GM23338 (cell line): ENCODE results near the gene PDIK1L. TPM values are rescaled to one million over a fixed set of nuclear protein-coding genes. Genes with fewer than 3 reads are reported as not detected.

Source experiments
- ATAC-seq: fragments of 200-7000 bp; cut with Tn5 transposase; 3 replicates; pipeline ENCODE4 v1.9.1; 2020
- DNase-seq: peaks from one replicate; pipeline ENCODE4 v3.0.0-alpha.2; 2015; ENCODE audit warnings: low spot score
- H2AFZ ChIP-seq: fragments of 200-600 bp; sonication (generic); 2 replicates; pipeline ENCODE4 v1.8.0; 2016; ENCODE audit warnings: antibody characterized with exemption, mild to moderate bottlenecking, moderate library complexity
- H3F3A ChIP-seq: fragments of 200-600 bp; sonication (generic); replicated peaks from 2 replicates; pipeline ENCODE4 v1.8.0; 2017; ENCODE audit warnings: antibody characterized with exemption, mixed run types, low read depth
- H3K27ac ChIP-seq: fragments of 200-600 bp; sonication (generic); 2 replicates; pipeline ENCODE4 v1.6.1; 2016; ENCODE audit warnings: low read depth
- H3K27me3 ChIP-seq: fragments of 200-600 bp; sonication (generic); 2 replicates; pipeline ENCODE4 v1.8.0; 2016; ENCODE audit warnings: mild to moderate bottlenecking, mixed run types, moderate library complexity; ENCODE audit not compliant: insufficient read depth
- H3K36me3 ChIP-seq: fragments of 200-600 bp; sonication (generic); 2 replicates; pipeline ENCODE4 v1.8.0; 2016; ENCODE audit warnings: mild to moderate bottlenecking; ENCODE audit not compliant: insufficient read depth
- H3K4me1 ChIP-seq: fragments of 200-600 bp; sonication (generic); 2 replicates; pipeline ENCODE4 v1.8.0; 2016; ENCODE audit warnings: mild to moderate bottlenecking, moderate library complexity; ENCODE audit not compliant: insufficient read depth
- H3K4me2 ChIP-seq: fragments of 200-600 bp; sonication (generic); 2 replicates; pipeline ENCODE4 v1.7.1; 2017; ENCODE audit warnings: mixed run types
- H3K4me3 ChIP-seq: fragments of 200-600 bp; sonication (generic); 2 replicates; pipeline ENCODE4 v1.6.1; 2016; ENCODE audit warnings: mixed run types
- H3K79me2 ChIP-seq: fragments of 200-600 bp; sonication (generic); replicated peaks from 2 replicates; pipeline ENCODE4 v1.8.0; 2017; ENCODE audit warnings: mild to moderate bottlenecking; ENCODE audit not compliant: insufficient read depth
- H3K9me2 ChIP-seq: fragments of 200-600 bp; sonication (generic); 2 replicates; pipeline ENCODE4 v1.8.0; 2017; ENCODE audit not compliant: insufficient read depth
- H4K20me1 ChIP-seq: fragments of 200-600 bp; sonication (generic); replicated peaks from 2 replicates; pipeline ENCODE4 v1.8.0; 2017; ENCODE audit warnings: mild to moderate bottlenecking; ENCODE audit not compliant: insufficient read depth
- H3K27ac Mint-ChIP-seq: 2 replicates; pipeline ENCODE4 v1.8.0; 2020; ENCODE audit warnings: inconsistent platforms, mild to moderate bottlenecking, moderate library complexity, mixed read lengths
- H3K27me3 Mint-ChIP-seq: 3 replicates; pipeline ENCODE4 v1.8.0; 2022; ENCODE audit warnings: low read depth, mild to moderate bottlenecking, moderate library complexity, mixed read lengths, inconsistent platforms; ENCODE audit not compliant: insufficient read depth, poor library complexity
- H3K36me3 Mint-ChIP-seq: 3 replicates; pipeline ENCODE4 v1.8.0; 2021; ENCODE audit warnings: low read depth, mild to moderate bottlenecking, inconsistent platforms, moderate library complexity, mixed read lengths
- H3K4me1 Mint-ChIP-seq: 3 replicates; pipeline ENCODE4 v1.8.0; 2020; ENCODE audit warnings: mild to moderate bottlenecking, inconsistent platforms, mixed read lengths
- H3K4me3 Mint-ChIP-seq: 3 replicates; pipeline ENCODE4 v1.8.0; 2021; ENCODE audit warnings: moderate library complexity, mild to moderate bottlenecking, inconsistent platforms, mixed read lengths
- H3K9me3 Mint-ChIP-seq: 3 replicates; pipeline ENCODE4 v1.8.0; 2020; ENCODE audit warnings: moderate library complexity, mild to moderate bottlenecking, inconsistent platforms, mixed read lengths
- CREB1 ChIP-seq: fragments of 250-450 bp; sonication (Bioruptor Pico); IDR thresholded peaks from 2 replicates; pipeline ENCODE4 v1.5.0; 2020; ENCODE audit warnings: low read depth, mild to moderate bottlenecking, moderate library complexity
- EZH2 ChIP-seq: fragments of 200-600 bp; sonication (generic); IDR thresholded peaks from one replicate; pipeline ENCODE4 v1.8.0; 2017; ENCODE audit warnings: antibody characterized with exemption, mild to moderate bottlenecking, low read depth; ENCODE audit not compliant: unreplicated experiment
- EZH2phosphoT487 ChIP-seq: fragments of 200-600 bp; sonication (generic); IDR thresholded peaks from one replicate; pipeline ENCODE4 v1.8.1; 2018; ENCODE audit warnings: antibody characterized with exemption; ENCODE audit not compliant: unreplicated experiment
- JUNB ChIP-seq: IDR thresholded peaks from one replicate; pipeline ENCODE4 v1.6.1; 2016; ENCODE audit warnings: antibody characterized with exemption; ENCODE audit not compliant: unreplicated experiment
- NANOG ChIP-seq: IDR thresholded peaks from 2 replicates; pipeline ENCODE4 v1.6.1; 2016; ENCODE audit warnings: antibody characterized with exemption, borderline replicate concordance
- POLR2AphosphoS5 ChIP-seq: IDR thresholded peaks from 2 replicates; pipeline ENCODE4 v1.6.1; 2016; ENCODE audit warnings: antibody characterized with exemption, low read depth
- STAT1 ChIP-seq: IDR thresholded peaks from one replicate; pipeline ENCODE4 v1.6.1; 2016; ENCODE audit warnings: antibody characterized with exemption; ENCODE audit not compliant: unreplicated experiment
- ZNF114 ChIP-seq: fragments of 250-450 bp; sonication (Bioruptor Pico); IDR thresholded peaks from 2 replicates; pipeline ENCODE4 v1.5.0; 2020; ENCODE audit warnings: mild to moderate bottlenecking, moderate library complexity
- ZNF331 ChIP-seq: fragments of 250-450 bp; sonication (Bioruptor Pico); IDR thresholded peaks from 2 replicates; pipeline ENCODE4 v1.5.0; 2020; ENCODE audit warnings: low read depth, mild to moderate bottlenecking, moderate library complexity
- polyA plus RNA-seq: library from polyadenylated mRNA; unstranded; fragments of >200 nt; fragmentation: Nextera tagmentation; extraction: Ambion mirVana; gene quantifications from 2 replicates; pipeline ENCODE4 v1.2.1, GENCODE V29; 2016
- total RNA-seq: library from RNA; depleted of rRNA; stranded (reverse); fragments of >200 nt; shearing (Covaris generic); gene quantifications from 2 replicates; pipeline ENCODE4 v1.2.3, GENCODE V29; 2014
- TF ChIP-seq, protein P1 (sequence below): IDR thresholded peaks from one replicate; pipeline ENCODE4 v1.6.1; 2018; ENCODE audit warnings: antibody characterized with exemption; ENCODE audit not compliant: unreplicated experiment
- TF ChIP-seq, protein P2 (sequence below): fragments of 250-450 bp; sonication (Bioruptor Pico); IDR thresholded peaks from 2 replicates; pipeline ENCODE4 v1.5.0; 2020; ENCODE audit warnings: mild to moderate bottlenecking, moderate library complexity
- TF ChIP-seq, protein P3 (sequence below): IDR thresholded peaks from 2 replicates; pipeline ENCODE4 v1.6.1; 2016; ENCODE audit warnings: antibody characterized with exemption
- TF ChIP-seq, protein P4 (sequence below), 2 experiments: fragments of 200-600 bp in 1 of 2; sonication (generic) in 1 of 2; conservative IDR thresholded peaks; 2 replicates each; pipeline versions ENCODE4 v1.5.1 to v1.6.1; 2016 to 2017; ENCODE audit warnings: antibody characterized with exemption in 2 of 2, low read depth in 2 of 2, mild to moderate bottlenecking in 2 of 2, moderate library complexity in 1 of 2

PDIK1L gene
- total and polyA plus RNA-seq, 2 experiments from 2014 or later = 1.6 to 3.0 TPM

DNA sequence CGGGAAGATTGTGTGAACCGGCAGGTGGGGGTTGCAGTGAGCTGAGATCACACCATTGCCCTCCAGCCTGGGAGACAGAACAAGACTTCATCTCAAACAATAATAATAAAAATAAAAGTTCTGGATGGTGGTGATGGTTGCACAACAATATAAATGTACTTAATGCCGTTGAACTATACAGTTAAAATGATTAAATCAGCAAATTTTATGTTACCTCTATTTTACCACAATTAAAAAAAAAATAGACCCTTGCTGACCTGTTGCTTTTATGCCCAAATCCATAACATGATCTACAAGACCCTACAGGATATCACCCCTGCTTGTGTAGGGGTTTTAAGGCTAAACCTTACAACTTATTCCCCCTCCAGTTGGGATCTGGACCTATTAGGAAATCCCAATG, 11.8 kb upstream of the PDIK1L start:
- Histone ChIP-seq H2AFZ (no peak overlapping the region), H3K4me2 (no peak overlapping the region), H3K36me3 (no peaks in the 10 kb centered on the region), H3K4me3 (no peak overlapping the region), H3K9me2 (no peaks in the 10 kb centered on the region), H3K79me2 (no peaks in the 10 kb centered on the region), H3K27ac (no peak overlapping the region), H3K27me3 (no peaks in the 10 kb centered on the region), H3K4me1 (peaks cover 6% of the 10 kb centered on the region; the same call in 1 of the 2 replicates), H4K20me1 (no peaks in the 10 kb centered on the region), H3F3A (no peaks in the 10 kb centered on the region)
- H3K4me3 Mint-ChIP-seq = no peak overlapping the region
- H3K27me3 Mint-ChIP-seq = peaks cover 10% of the 10 kb centered on the region
- no peak overlapping the region for H3K27ac Mint-ChIP-seq
- H3K36me3 Mint-ChIP-seq = no peaks in the 10 kb centered on the region
- no peak for ATAC-seq
- H3K4me1 Mint-ChIP-seq = peaks cover 5% of the 10 kb centered on the region
- TF ChIP-seq STAT1 = no peak
- no peak for TF ChIP-seq JUNB
- TF ChIP-seq, protein P1, sequence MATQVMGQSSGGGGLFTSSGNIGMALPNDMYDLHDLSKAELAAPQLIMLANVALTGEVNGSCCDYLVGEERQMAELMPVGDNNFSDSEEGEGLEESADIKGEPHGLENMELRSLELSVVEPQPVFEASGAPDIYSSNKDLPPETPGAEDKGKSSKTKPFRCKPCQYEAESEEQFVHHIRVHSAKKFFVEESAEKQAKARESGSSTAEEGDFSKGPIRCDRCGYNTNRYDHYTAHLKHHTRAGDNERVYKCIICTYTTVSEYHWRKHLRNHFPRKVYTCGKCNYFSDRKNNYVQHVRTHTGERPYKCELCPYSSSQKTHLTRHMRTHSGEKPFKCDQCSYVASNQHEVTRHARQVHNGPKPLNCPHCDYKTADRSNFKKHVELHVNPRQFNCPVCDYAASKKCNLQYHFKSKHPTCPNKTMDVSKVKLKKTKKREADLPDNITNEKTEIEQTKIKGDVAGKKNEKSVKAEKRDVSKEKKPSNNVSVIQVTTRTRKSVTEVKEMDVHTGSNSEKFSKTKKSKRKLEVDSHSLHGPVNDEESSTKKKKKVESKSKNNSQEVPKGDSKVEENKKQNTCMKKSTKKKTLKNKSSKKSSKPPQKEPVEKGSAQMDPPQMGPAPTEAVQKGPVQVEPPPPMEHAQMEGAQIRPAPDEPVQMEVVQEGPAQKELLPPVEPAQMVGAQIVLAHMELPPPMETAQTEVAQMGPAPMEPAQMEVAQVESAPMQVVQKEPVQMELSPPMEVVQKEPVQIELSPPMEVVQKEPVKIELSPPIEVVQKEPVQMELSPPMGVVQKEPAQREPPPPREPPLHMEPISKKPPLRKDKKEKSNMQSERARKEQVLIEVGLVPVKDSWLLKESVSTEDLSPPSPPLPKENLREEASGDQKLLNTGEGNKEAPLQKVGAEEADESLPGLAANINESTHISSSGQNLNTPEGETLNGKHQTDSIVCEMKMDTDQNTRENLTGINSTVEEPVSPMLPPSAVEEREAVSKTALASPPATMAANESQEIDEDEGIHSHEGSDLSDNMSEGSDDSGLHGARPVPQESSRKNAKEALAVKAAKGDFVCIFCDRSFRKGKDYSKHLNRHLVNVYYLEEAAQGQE = no peak
- TF ChIP-seq, protein P2, sequence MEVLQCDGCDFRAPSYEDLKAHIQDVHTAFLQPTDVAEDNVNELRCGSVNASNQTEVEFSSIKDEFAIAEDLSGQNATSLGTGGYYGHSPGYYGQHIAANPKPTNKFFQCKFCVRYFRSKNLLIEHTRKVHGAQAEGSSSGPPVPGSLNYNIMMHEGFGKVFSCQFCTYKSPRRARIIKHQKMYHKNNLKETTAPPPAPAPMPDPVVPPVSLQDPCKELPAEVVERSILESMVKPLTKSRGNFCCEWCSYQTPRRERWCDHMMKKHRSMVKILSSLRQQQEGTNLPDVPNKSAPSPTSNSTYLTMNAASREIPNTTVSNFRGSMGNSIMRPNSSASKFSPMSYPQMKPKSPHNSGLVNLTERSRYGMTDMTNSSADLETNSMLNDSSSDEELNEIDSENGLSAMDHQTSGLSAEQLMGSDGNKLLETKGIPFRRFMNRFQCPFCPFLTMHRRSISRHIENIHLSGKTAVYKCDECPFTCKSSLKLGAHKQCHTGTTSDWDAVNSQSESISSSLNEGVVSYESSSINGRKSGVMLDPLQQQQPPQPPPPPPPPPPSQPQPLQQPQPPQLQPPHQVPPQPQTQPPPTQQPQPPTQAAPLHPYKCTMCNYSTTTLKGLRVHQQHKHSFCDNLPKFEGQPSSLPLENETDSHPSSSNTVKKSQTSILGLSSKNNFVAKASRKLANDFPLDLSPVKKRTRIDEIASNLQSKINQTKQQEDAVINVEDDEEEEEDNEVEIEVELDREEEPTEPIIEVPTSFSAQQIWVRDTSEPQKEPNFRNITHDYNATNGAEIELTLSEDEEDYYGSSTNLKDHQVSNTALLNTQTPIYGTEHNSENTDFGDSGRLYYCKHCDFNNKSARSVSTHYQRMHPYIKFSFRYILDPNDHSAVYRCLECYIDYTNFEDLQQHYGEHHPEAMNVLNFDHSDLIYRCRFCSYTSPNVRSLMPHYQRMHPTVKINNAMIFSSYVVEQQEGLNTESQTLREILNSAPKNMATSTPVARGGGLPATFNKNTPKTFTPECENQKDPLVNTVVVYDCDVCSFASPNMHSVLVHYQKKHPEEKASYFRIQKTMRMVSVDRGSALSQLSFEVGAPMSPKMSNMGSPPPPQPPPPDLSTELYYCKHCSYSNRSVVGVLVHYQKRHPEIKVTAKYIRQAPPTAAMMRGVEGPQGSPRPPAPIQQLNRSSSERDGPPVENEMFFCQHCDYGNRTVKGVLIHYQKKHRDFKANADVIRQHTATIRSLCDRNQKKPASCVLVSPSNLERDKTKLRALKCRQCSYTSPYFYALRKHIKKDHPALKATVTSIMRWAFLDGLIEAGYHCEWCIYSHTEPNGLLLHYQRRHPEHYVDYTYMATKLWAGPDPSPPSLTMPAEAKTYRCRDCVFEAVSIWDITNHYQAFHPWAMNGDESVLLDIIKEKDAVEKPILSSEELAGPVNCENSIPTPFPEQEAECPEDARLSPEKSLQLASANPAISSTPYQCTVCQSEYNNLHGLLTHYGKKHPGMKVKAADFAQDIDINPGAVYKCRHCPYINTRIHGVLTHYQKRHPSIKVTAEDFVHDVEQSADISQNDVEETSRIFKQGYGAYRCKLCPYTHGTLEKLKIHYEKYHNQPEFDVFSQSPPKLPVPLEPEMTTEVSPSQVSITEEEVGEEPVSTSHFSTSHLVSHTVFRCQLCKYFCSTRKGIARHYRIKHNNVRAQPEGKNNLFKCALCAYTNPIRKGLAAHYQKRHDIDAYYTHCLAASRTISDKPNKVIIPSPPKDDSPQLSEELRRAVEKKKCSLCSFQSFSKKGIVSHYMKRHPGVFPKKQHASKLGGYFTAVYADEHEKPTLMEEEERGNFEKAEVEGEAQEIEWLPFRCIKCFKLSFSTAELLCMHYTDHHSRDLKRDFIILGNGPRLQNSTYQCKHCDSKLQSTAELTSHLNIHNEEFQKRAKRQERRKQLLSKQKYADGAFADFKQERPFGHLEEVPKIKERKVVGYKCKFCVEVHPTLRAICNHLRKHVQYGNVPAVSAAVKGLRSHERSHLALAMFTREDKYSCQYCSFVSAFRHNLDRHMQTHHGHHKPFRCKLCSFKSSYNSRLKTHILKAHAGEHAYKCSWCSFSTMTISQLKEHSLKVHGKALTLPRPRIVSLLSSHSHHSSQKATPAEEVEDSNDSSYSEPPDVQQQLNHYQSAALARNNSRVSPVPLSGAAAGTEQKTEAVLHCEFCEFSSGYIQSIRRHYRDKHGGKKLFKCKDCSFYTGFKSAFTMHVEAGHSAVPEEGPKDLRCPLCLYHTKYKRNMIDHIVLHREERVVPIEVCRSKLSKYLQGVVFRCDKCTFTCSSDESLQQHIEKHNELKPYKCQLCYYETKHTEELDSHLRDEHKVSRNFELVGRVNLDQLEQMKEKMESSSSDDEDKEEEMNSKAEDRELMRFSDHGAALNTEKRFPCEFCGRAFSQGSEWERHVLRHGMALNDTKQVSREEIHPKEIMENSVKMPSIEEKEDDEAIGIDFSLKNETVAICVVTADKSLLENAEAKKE (CRISPR knock-in tag) = no peak
- TF ChIP-seq ZNF331 (CRISPR knock-in tag) = no peak
- no peak for TF ChIP-seq ZNF114 (CRISPR knock-in tag)
- no peak for TF ChIP-seq EZH2phosphoT487
- TF ChIP-seq, protein P3, sequence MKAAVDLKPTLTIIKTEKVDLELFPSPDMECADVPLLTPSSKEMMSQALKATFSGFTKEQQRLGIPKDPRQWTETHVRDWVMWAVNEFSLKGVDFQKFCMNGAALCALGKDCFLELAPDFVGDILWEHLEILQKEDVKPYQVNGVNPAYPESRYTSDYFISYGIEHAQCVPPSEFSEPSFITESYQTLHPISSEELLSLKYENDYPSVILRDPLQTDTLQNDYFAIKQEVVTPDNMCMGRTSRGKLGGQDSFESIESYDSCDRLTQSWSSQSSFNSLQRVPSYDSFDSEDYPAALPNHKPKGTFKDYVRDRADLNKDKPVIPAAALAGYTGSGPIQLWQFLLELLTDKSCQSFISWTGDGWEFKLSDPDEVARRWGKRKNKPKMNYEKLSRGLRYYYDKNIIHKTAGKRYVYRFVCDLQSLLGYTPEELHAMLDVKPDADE = no peak
- no peak for TF ChIP-seq CREB1 (CRISPR knock-in tag)
- TF ChIP-seq NANOG = no peak
- TF ChIP-seq, protein P4, sequence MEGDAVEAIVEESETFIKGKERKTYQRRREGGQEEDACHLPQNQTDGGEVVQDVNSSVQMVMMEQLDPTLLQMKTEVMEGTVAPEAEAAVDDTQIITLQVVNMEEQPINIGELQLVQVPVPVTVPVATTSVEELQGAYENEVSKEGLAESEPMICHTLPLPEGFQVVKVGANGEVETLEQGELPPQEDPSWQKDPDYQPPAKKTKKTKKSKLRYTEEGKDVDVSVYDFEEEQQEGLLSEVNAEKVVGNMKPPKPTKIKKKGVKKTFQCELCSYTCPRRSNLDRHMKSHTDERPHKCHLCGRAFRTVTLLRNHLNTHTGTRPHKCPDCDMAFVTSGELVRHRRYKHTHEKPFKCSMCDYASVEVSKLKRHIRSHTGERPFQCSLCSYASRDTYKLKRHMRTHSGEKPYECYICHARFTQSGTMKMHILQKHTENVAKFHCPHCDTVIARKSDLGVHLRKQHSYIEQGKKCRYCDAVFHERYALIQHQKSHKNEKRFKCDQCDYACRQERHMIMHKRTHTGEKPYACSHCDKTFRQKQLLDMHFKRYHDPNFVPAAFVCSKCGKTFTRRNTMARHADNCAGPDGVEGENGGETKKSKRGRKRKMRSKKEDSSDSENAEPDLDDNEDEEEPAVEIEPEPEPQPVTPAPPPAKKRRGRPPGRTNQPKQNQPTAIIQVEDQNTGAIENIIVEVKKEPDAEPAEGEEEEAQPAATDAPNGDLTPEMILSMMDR (conservative IDR thresholded peaks at IDR 0.05; ENCODE audit: low read depth in 2 of 2) = no peak
- TF ChIP-seq EZH2 = no peak
- TF ChIP-seq POLR2AphosphoS5 = no peak
- no peaks in the 10 kb centered on the region for H3K9me3 Mint-ChIP-seq
- no peak for DNase-seq
